Ishikawa (cell line): ENCODE data around the gene AASDHPPT.

Experiments
- CEBPB ChIP-seq: IDR thresholded peaks from 2 replicates; pipeline ENCODE4 v1.6.1; 2012
- CREB1 ChIP-seq: IDR thresholded peaks from 2 replicates; pipeline ENCODE4 v1.6.1; 2012; ENCODE audit warnings: low read depth
- EGR1 ChIP-seq: IDR thresholded peaks from 2 replicates; pipeline ENCODE4 v1.6.1; 2012
- EP300 ChIP-seq: IDR thresholded peaks from 2 replicates; pipeline ENCODE4 v1.6.1; 2012; ENCODE audit warnings: borderline replicate concordance
- FOXM1 ChIP-seq: IDR thresholded peaks from 2 replicates; pipeline ENCODE4 v1.6.1; 2012; ENCODE audit warnings: low read depth, borderline replicate concordance
- MAX ChIP-seq: IDR thresholded peaks from 2 replicates; pipeline ENCODE4 v1.6.1; 2012
- NFIC ChIP-seq: IDR thresholded peaks from 2 replicates; pipeline ENCODE4 v1.6.1; 2012
- RAD21 ChIP-seq: IDR thresholded peaks from 2 replicates; pipeline ENCODE4 v1.6.1; 2012; ENCODE audit warnings: low read depth
- REST ChIP-seq: IDR thresholded peaks from 2 replicates; pipeline ENCODE4 v1.6.1; 2012; ENCODE audit warnings: low read depth, mild to moderate bottlenecking
- TAF1 ChIP-seq: IDR thresholded peaks from 2 replicates; pipeline ENCODE4 v1.6.1; 2012; ENCODE audit warnings: low read depth, mild to moderate bottlenecking
- TCF12 ChIP-seq: IDR thresholded peaks from 2 replicates; pipeline ENCODE4 v1.6.1; 2012; ENCODE audit warnings: low read depth
- TEAD4 ChIP-seq: IDR thresholded peaks from 2 replicates; pipeline ENCODE4 v1.6.1; 2012
- USF1 ChIP-seq: IDR thresholded peaks from 2 replicates; pipeline ENCODE4 v1.6.1; 2012
- YY1 ChIP-seq: IDR thresholded peaks from 2 replicates; pipeline ENCODE4 v1.6.1; 2012; ENCODE audit warnings: low read depth
- ZBTB7A ChIP-seq: IDR thresholded peaks from 2 replicates; pipeline ENCODE4 v1.6.1; 2012; ENCODE audit warnings: low read depth

The AASDHPPT gene

GRCh38 chr11:106121570-106122320, 44.3 kb downstream of the AASDHPPT start:
- no peak for TF ChIP-seq REST
- no peak for TF ChIP-seq EP300
- TF ChIP-seq USF1 = no peak
- no peak for TF ChIP-seq FOXM1
- no peak for TF ChIP-seq MAX
- no peak for TF ChIP-seq NFIC
- TF ChIP-seq CEBPB = no peak
- TF ChIP-seq YY1 = no peak
- TF ChIP-seq TCF12 = no peak
- no peak for TF ChIP-seq ZBTB7A
- TF ChIP-seq TAF1 = no peak
- no peak for TF ChIP-seq RAD21
- TF ChIP-seq EGR1 = no peak
- TF ChIP-seq CREB1 = no peak
- TF ChIP-seq TEAD4 = no peak

GRCh38 chr11:106127604-106128003, 50.1 kb downstream of the AASDHPPT start:
- TF ChIP-seq TEAD4 (no peak), YY1 (no peak), ZBTB7A (no peak), MAX (no peak), CEBPB (no peak), EP300 (no peak)

GRCh38 chr11:106128740-106129139, 51.3 kb downstream of the AASDHPPT start:
- TF ChIP-seq NFIC = no peak
- no peak for TF ChIP-seq REST
- TF ChIP-seq TAF1 = no peak
- TF ChIP-seq ZBTB7A = no peak
- no peak for TF ChIP-seq EGR1
- no peak for TF ChIP-seq YY1
- TF ChIP-seq FOXM1 = no peak
- no peak for TF ChIP-seq RAD21
- no peak for TF ChIP-seq CREB1
- no peak for TF ChIP-seq CEBPB
- TF ChIP-seq TCF12 = no peak
- TF ChIP-seq TEAD4 = no peak
- TF ChIP-seq MAX = no peak
- no peak for TF ChIP-seq EP300

GRCh38 chr11:106131998-106132397, 54.5 kb downstream of the AASDHPPT start:
- TF ChIP-seq RAD21 = no peak
- peak; percentile 55 for TF ChIP-seq TEAD4
- TF ChIP-seq YY1 = no peak

- TF ChIP-seq TAF1 (no peak), TCF12 (no peak), MAX (no peak), FOXM1 (no peak), NFIC (no peak), REST (no peak), CEBPB (no peak), TEAD4 (no peak), EGR1 (no peak), EP300 (no peak)
These were observed 55.3 kb downstream of the AASDHPPT start for GRCh38 chr11:106132582-106133354.
